HepG2 (cell line): ENCODE measurements around the gene CLEC4M.

Experiments
- DRAP1 ChIP-seq: IDR thresholded peaks from 2 replicates; pipeline ENCODE4 v1.6.1; 2016; ENCODE audit warnings: missing genetic modification reagents, missing compliant biosample characterization
- GATAD2A ChIP-seq: IDR thresholded peaks from 2 replicates; pipeline ENCODE4 v1.6.1; 2016
- JARID2 ChIP-seq: sonication (generic); formaldehyde crosslinking; IDR thresholded peaks from 2 replicates; pipeline ENCODE4 v1.8.1; 2023; ENCODE audit warnings: missing genetic modification reagents, inconsistent platforms; ENCODE audit not compliant: insufficient replicate concordance
- JDP2 ChIP-seq: sonication (generic); formaldehyde crosslinking; IDR thresholded peaks from 2 replicates; pipeline ENCODE4 v1.8.1; 2022; ENCODE audit warnings: missing genetic modification reagents, borderline replicate concordance
- JUN ChIP-seq: sonication (generic); formaldehyde crosslinking; IDR thresholded peaks from 2 replicates; pipeline ENCODE4 v1.4.0; 2020; ENCODE audit warnings: mild to moderate bottlenecking, missing genetic modification reagents
- KAT2B ChIP-seq: fragments of 150-350 bp; IDR thresholded peaks from 2 replicates; pipeline ENCODE4 v1.6.1; 2014; ENCODE audit warnings: low read depth, low read length, borderline replicate concordance
- MAX ChIP-seq: IDR thresholded peaks from 2 replicates; pipeline ENCODE4 v1.6.1; 2012; ENCODE audit warnings: inconsistent platforms
- NPAS2 ChIP-seq: sonication (generic); formaldehyde crosslinking; IDR thresholded peaks from 2 replicates; pipeline ENCODE4 v1.8.0; 2022; ENCODE audit warnings: mild to moderate bottlenecking, missing genetic modification reagents, borderline replicate concordance
- RFX1 ChIP-seq: fragments of 450-650 bp; IDR thresholded peaks from 2 replicates; pipeline ENCODE4 v1.6.1; 2017
- TCF7 ChIP-seq: sonication (generic); IDR thresholded peaks from 2 replicates; pipeline ENCODE4 v1.6.1; 2016; ENCODE audit warnings: antibody characterized with exemption, low read depth
- YY1 ChIP-seq: IDR thresholded peaks from 2 replicates; pipeline ENCODE4 v1.6.1; 2011; ENCODE audit warnings: low read length, low read depth, moderate library complexity, mild to moderate bottlenecking; ENCODE audit not compliant: insufficient read depth, insufficient replicate concordance
- ZNF589 ChIP-seq: sonication (generic); formaldehyde crosslinking; conservative IDR thresholded peaks from 2 replicates; pipeline ENCODE4 v1.8.0; 2022; ENCODE audit warnings: mild to moderate bottlenecking, moderate library complexity, missing genetic modification reagents

- TF ChIP-seq JUN (no peak), DRAP1 (CRISPR knock-in tag) (no peak), TCF7 (no peak), NPAS2 (CRISPR knock-in tag) (no peak), RFX1 (no peak), YY1 (no peak), MAX (no peak), JARID2 (CRISPR knock-in tag) (no peak), ZNF589 (no peak), KAT2B (no peak), GATAD2A (CRISPR knock-in tag) (no peak), JDP2 (no peak)
These were observed 25.3 kb downstream of the CLEC4M start for GRCh38 chr19:7788178-7788932.
